ENCODE data around the gene LRMDA. TPM values are rescaled to one million over a fixed set of nuclear protein-coding genes. Genes with fewer than 3 reads are reported as not detected.

LRMDA gene
- total and polyA plus RNA-seq, 2 donors (not counting 1 experiment from before 2014, with no cell fraction given), result 0.12 TPM; not detected in 1

DNA sequence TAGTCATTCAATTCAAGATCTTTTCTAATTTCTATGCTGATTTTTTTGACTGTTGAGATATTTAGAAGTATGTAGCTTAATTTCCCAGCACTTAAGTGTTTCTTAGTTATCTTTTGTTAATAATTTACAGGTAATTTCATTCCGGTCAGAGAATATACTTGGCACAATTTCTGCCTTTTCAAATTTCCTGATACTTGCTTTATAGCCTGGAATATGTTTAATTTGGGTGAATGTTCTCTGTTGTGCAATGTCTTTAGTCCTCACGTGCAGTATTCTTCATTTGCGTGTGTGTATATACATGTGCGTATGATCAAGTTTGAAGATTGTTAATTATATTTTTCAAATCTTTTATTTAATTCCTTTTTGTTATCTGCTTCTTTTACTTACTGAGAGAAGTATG, 989.3 kb downstream of the LRMDA start:
- TF ChIP-seq EZH2 (IDR thresholded peaks at IDR 0.05; ENCODE audit: borderline replicate concordance, insufficient read depth, low read depth, low read length, poor library complexity, severe bottlenecking), result no peak
- TF ChIP-seq, protein P1, sequence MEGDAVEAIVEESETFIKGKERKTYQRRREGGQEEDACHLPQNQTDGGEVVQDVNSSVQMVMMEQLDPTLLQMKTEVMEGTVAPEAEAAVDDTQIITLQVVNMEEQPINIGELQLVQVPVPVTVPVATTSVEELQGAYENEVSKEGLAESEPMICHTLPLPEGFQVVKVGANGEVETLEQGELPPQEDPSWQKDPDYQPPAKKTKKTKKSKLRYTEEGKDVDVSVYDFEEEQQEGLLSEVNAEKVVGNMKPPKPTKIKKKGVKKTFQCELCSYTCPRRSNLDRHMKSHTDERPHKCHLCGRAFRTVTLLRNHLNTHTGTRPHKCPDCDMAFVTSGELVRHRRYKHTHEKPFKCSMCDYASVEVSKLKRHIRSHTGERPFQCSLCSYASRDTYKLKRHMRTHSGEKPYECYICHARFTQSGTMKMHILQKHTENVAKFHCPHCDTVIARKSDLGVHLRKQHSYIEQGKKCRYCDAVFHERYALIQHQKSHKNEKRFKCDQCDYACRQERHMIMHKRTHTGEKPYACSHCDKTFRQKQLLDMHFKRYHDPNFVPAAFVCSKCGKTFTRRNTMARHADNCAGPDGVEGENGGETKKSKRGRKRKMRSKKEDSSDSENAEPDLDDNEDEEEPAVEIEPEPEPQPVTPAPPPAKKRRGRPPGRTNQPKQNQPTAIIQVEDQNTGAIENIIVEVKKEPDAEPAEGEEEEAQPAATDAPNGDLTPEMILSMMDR (IDR thresholded peaks at IDR 0.05), result no peak
- Histone ChIP-seq H2AFZ (ENCODE audit: insufficient read depth, low read depth, low read length, poor library complexity, severe bottlenecking) (no peak overlapping the region), H3K79me2 (ENCODE audit: control insufficient read depth, insufficient read depth, low read length) (no peaks in the 10 kb centered on the region), H3K4me2 (replicated peaks; ENCODE audit: low read depth, low read length, poor library complexity, severe bottlenecking) (no peak overlapping the region), H3K9me3 (ENCODE audit: control extremely low read depth in 1 of 3, control insufficient read depth in 2 of 3, insufficient read depth in 1 of 3, low read length in 2 of 3) (no peaks in the 10 kb centered on the region), H3K36me3 (replicated peaks in 1 of 2; ENCODE audit: control extremely low read depth in 1 of 2, control insufficient read depth in 1 of 2, extremely low read depth in 1 of 2, insufficient read depth in 2 of 2, low read length in 1 of 2) (no peaks in the 10 kb centered on the region), H4K20me1 (ENCODE audit: control insufficient read depth, insufficient read depth, low read length, poor library complexity, severe bottlenecking) (no peaks in the 10 kb centered on the region), H3K9ac (ENCODE audit: low read length) (no peak overlapping the region), H3K27ac (ENCODE audit: low read length in 2 of 2) (no peak overlapping the region), H3K4me3 (ENCODE audit: control extremely low read depth in 1 of 5, extremely low read depth in 1 of 5, insufficient read depth in 1 of 5, low read depth in 2 of 5, low read length in 4 of 5) (no peak overlapping the region), H3K4me1 (ENCODE audit: control insufficient read depth in 2 of 2, insufficient read depth in 2 of 2, low read length in 2 of 2) (no peaks in the 10 kb centered on the region), H3K27me3 (replicated peaks in 1 of 4; ENCODE audit: control extremely low read depth in 1 of 4, control insufficient read depth in 3 of 4, insufficient read depth in 4 of 4, low read length in 3 of 4) (no peaks in the 10 kb centered on the region)
- intact Hi-C loops (cut with micrococcal nuclease), result no loop called here
- Mint-ChIP-seq H3K27ac (no peak overlapping the region), H3K27me3 (no peaks in the 10 kb centered on the region), H3K4me1 (no peaks in the 10 kb centered on the region), H3K9me3 (ENCODE audit: insufficient read depth) (no peaks in the 10 kb centered on the region), H3K4me3 (no peak overlapping the region)
- WGBS (ENCODE audit: insufficient coverage), result no CpG with 5 or more reads among the region's 4 CpGs
- no peak for ATAC-seq (ENCODE audit: low read depth)
- ChIA-PET CTCF (no interaction called here), POLR2A (no interaction called here)
- DNase-seq, result no peak

GRCh38 chr10:76422769-76423168, 991.3 kb downstream of the LRMDA start:
- no peak overlapping the region for H2AFZ ChIP-seq (ENCODE audit: insufficient read depth, low read depth, low read length, poor library complexity, severe bottlenecking)
- POLR2A ChIA-PET, result no interaction called here
- H3K27ac Mint-ChIP-seq, result no peak overlapping the region

More at GRCh38 chr10:76422769-76423168, 991.3 kb downstream of the LRMDA start:
- no peak overlapping the region for H3K27ac ChIP-seq (ENCODE audit: low read length in 2 of 2)
- H3K27me3 ChIP-seq (replicated peaks in 1 of 4; ENCODE audit: control extremely low read depth in 1 of 4, control insufficient read depth in 3 of 4, insufficient read depth in 4 of 4, low read length in 3 of 4), result no peaks in the 10 kb centered on the region
- H3K4me3 ChIP-seq (ENCODE audit: control extremely low read depth in 1 of 5, extremely low read depth in 1 of 5, insufficient read depth in 1 of 5, low read depth in 2 of 5, low read length in 4 of 5), result no peak overlapping the region
- no peaks in the 10 kb centered on the region for H3K9me3 ChIP-seq (ENCODE audit: control extremely low read depth in 1 of 3, control insufficient read depth in 2 of 3, insufficient read depth in 1 of 3, low read length in 2 of 3)
- no peak for ATAC-seq (ENCODE audit: low read depth)
- H3K4me2 ChIP-seq (replicated peaks; ENCODE audit: low read depth, low read length, poor library complexity, severe bottlenecking), result no peak overlapping the region
- TF ChIP-seq EZH2 (IDR thresholded peaks at IDR 0.05; ENCODE audit: borderline replicate concordance, insufficient read depth, low read depth, low read length, poor library complexity, severe bottlenecking), result no peak
- TF ChIP-seq, protein P1 (IDR thresholded peaks at IDR 0.05), result no peak
- H3K9me3 Mint-ChIP-seq (ENCODE audit: insufficient read depth), result no peaks in the 10 kb centered on the region
- H3K36me3 ChIP-seq (replicated peaks in 1 of 2; ENCODE audit: control extremely low read depth in 1 of 2, control insufficient read depth in 1 of 2, extremely low read depth in 1 of 2, insufficient read depth in 2 of 2, low read length in 1 of 2), result no peaks in the 10 kb centered on the region
- H3K4me1 ChIP-seq (ENCODE audit: control insufficient read depth in 2 of 2, insufficient read depth in 2 of 2, low read length in 2 of 2), result no peaks in the 10 kb centered on the region
- WGBS (ENCODE audit: insufficient coverage), result 98% methylated on average over 4 of the region's 4 CpGs
- no peak for DNase-seq
- CTCF ChIA-PET, result no interaction called here
- H3K4me3 Mint-ChIP-seq, result no peak overlapping the region
- no peaks in the 10 kb centered on the region for H4K20me1 ChIP-seq (ENCODE audit: control insufficient read depth, insufficient read depth, low read length, poor library complexity, severe bottlenecking)
- H3K27me3 Mint-ChIP-seq, result no peaks in the 10 kb centered on the region
- no peak overlapping the region for H3K9ac ChIP-seq (ENCODE audit: low read length)
- H3K4me1 Mint-ChIP-seq, result no peaks in the 10 kb centered on the region
- intact Hi-C loops (cut with micrococcal nuclease), result no loop called here
- H3K79me2 ChIP-seq (ENCODE audit: control insufficient read depth, insufficient read depth, low read length), result no peaks in the 10 kb centered on the region
